Testis (tissue), 3 donors: Measurements from ENCODE around the gene CELA2A. TPM values are rescaled to one million over a fixed set of nuclear protein-coding genes. Genes with fewer than 3 reads are reported as not detected.

ENCODE experiments used
- DNase-seq: peaks from one replicate; pipeline ENCODE4 v3.0.0-alpha.2; 2019
- H3K27ac ChIP-seq, 2 donors: fragments of 200-600 bp; sonication (generic); one replicate each; pipeline ENCODE4 v1.5.1; 2019
- H3K27me3 ChIP-seq: fragments of 200-600 bp; sonication (generic); one replicate; pipeline ENCODE4 v1.5.1; 2019
- H3K36me3 ChIP-seq: fragments of 200-600 bp; sonication (generic); one replicate; pipeline ENCODE4 v1.5.1; 2017; ENCODE audit warnings: low read depth; ENCODE audit errors: missing control alignments
- H3K4me1 ChIP-seq: fragments of 200-600 bp; sonication (generic); one replicate; pipeline ENCODE4 v1.5.1; 2019
- H3K4me3 ChIP-seq, 2 donors: fragments of 200-600 bp; sonication (generic); one replicate each; pipeline ENCODE4 v1.5.1; 2017 to 2019
- H3K9me3 ChIP-seq: fragments of 200-600 bp; sonication (generic); one replicate; pipeline ENCODE4 v1.5.1; 2017
- CTCF ChIP-seq, 3 experiments: fragments of 450-650 bp in 2 of 3; fragments of 200-600 bp in 1 of 3; sonication (generic) in 1 of 3; IDR thresholded peaks; one replicate each; pipeline ENCODE4 v1.5.1; 2016 to 2019; ENCODE audit warnings: antibody characterized with exemption in 3 of 3, mild to moderate bottlenecking in 2 of 3, moderate library complexity in 1 of 3
- POLR2A ChIP-seq: fragments of 450-650 bp; IDR thresholded peaks from one replicate; pipeline ENCODE4 v1.6.1; 2017; ENCODE audit warnings: antibody characterized with exemption, mild to moderate bottlenecking, moderate library complexity
- WGBS, 2 donors: methylation state at CpG; one replicate each; pipeline ENCODE4 v1.1.5; 2018; 5-methylcytosine and 5-hydroxymethylcytosine counted together
- intact Hi-C: fragments of 100-400 bp; cut with DNase I; formaldehyde crosslinking; loops from one replicate; pipeline ENCODE4 v1.15.1; 2023; ENCODE audit warnings: low total_unique reads
- polyA plus RNA-seq: library from polyadenylated mRNA; stranded (reverse); fragments of 350-450 nt; fragmentation: Illumina TruSeq; extraction: RNeasy Lipid Tissue Mini Kit (QIAGEN cat#74804); gene quantifications from one replicate; pipeline ENCODE4 v1.2.3, GENCODE V29; 2014; ENCODE audit warnings: low read depth, low replicate concordance; ENCODE audit not compliant: insufficient read depth
- total RNA-seq, 2 donors: library from RNA; depleted of rRNA; stranded (reverse); fragments of >200 nt; gene quantifications; one replicate each; pipeline ENCODE4 v1.2.3, GENCODE V29; 2016

CELA2A gene
- total and polyA plus RNA-seq, 3 donors from 2014 or later, result 2.4 to 4.8 (median 3.7) TPM

DNA sequence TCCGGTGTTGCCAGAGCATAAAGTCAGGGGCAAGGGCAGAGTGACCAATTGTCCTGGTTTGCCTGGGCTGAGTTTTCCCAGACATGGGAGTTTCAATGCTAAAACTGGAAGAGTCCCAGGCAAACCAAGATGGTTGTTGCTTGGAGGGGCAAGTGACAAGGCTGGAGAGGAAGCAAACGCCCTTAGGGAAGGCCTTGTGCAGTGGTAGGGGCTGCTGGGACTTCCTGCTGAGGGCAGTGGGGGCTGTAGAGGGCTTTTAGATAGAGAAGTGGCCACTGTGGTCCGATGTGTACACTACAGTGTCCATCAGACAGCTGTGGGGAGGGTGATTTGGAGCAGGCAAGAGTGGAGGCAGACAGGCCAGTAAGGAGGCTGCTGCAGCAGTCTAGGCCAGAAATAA lies 7.0 kb upstream of the CELA2A start:
- Histone ChIP-seq H3K36me3 (no peaks in the 10 kb centered on the region), H3K27me3 (no peaks in the 10 kb centered on the region), H3K4me3 (no peak overlapping the region), H3K4me1 (peaks cover under 1% of the 10 kb centered on the region), H3K27ac (no peak overlapping the region), H3K9me3 (no peaks in the 10 kb centered on the region)
- intact Hi-C loops, result no loop called here
- no peak for DNase-seq
- WGBS, 2 donors, result 80 to 82% methylated on average over 3 of the region's 3 CpGs
- TF ChIP-seq POLR2A (no peak), CTCF (IDR thresholded peaks at IDR 0.05) (no peak)

- H3K9me3 ChIP-seq, result no peaks in the 10 kb centered on the region
- no peak for DNase-seq
- no peak overlapping the region for H3K4me3 ChIP-seq
- no peak overlapping the region for H3K27ac ChIP-seq
- TF ChIP-seq POLR2A (no peak), CTCF (IDR thresholded peaks at IDR 0.05) (no peak)
- 95 to 97% methylated on average over 6 of the region's 6 CpGs for WGBS, 2 donors
- no peaks in the 10 kb centered on the region for H3K4me1 ChIP-seq
- intact Hi-C loops, result no loop called here
- H3K27me3 ChIP-seq, result no peaks in the 10 kb centered on the region
- H3K36me3 ChIP-seq, result no peaks in the 10 kb centered on the region
Measured at GRCh38 chr1:15451014-15451722, 5.4 kb upstream of the CELA2A start.

- DNase-seq, result no peak
- no peaks in the 10 kb centered on the region for H3K27me3 ChIP-seq
- TF ChIP-seq CTCF (IDR thresholded peaks at IDR 0.05) (no peak), POLR2A (no peak)
- intact Hi-C loops, result no loop called here
- peaks cover 7% of the 10 kb centered on the region for H3K4me1 ChIP-seq
- no peaks in the 10 kb centered on the region for H3K9me3 ChIP-seq
- H3K36me3 ChIP-seq, result no peaks in the 10 kb centered on the region
- WGBS, 2 donors, result 100% methylated on average over 1 of the region's 1 CpG; no CpG with 5 or more reads in 1 of the 2 donors
- H3K4me3 ChIP-seq, result no peak overlapping the region
- H3K27ac ChIP-seq, result no peak overlapping the region
Measured at GRCh38 chr1:15452216-15452615, 4.3 kb upstream of the CELA2A start.

- 85 to 89% methylated on average over 10 of the region's 10 CpGs for WGBS, 2 donors
- Histone ChIP-seq H3K36me3 (no peaks in the 10 kb centered on the region), H3K27ac (no peak overlapping the region), H3K4me1 (peaks cover 11% of the 10 kb centered on the region), H3K27me3 (no peaks in the 10 kb centered on the region), H3K4me3 (no peak overlapping the region), H3K9me3 (no peaks in the 10 kb centered on the region)
- no peak for DNase-seq
- no peak for TF ChIP-seq POLR2A
- TF ChIP-seq CTCF (IDR thresholded peaks at IDR 0.05), result no peak
- intact Hi-C loops, result no loop called here
Measured at GRCh38 chr1:15452866-15453571, 3.5 kb upstream of the CELA2A start.
